HepG2 (cell line): ENCODE results near the gene RFX2. TPM values are rescaled to one million over a fixed set of nuclear protein-coding genes. Genes with fewer than 3 reads are reported as not detected.

Source experiments
- ATF4 ChIP-seq, 2 experiments: fragments of 450-650 bp in 1 of 2; sonication (generic) in 1 of 2; formaldehyde crosslinking; IDR thresholded peaks; 2 replicates each; pipeline versions ENCODE4 v1.5.0 to v1.8.0; 2020 to 2022; ENCODE audit warnings: mild to moderate bottlenecking in 1 of 2, missing genetic modification reagents in 1 of 2
- BRCA1 ChIP-seq: sonication (generic); formaldehyde crosslinking; IDR thresholded peaks from 2 replicates; pipeline ENCODE4 v1.4.0; 2020; ENCODE audit warnings: missing genetic modification reagents
- GLI4 ChIP-seq: sonication (generic); formaldehyde crosslinking; IDR thresholded peaks from 2 replicates; pipeline ENCODE4 v1.5.1; 2020; ENCODE audit warnings: missing genetic modification reagents, mild to moderate bottlenecking, moderate library complexity, borderline replicate concordance
- LRRFIP1 ChIP-seq: sonication (generic); formaldehyde crosslinking; conservative IDR thresholded peaks from 2 replicates; pipeline ENCODE4 v1.4.0; 2020; ENCODE audit warnings: missing genetic modification reagents
- NFATC3 ChIP-seq: sonication (generic); formaldehyde crosslinking; IDR thresholded peaks from 2 replicates; pipeline ENCODE4 v1.5.1; 2020; ENCODE audit warnings: mild to moderate bottlenecking, missing genetic modification reagents
- NFKBIZ ChIP-seq: IDR thresholded peaks from 2 replicates; pipeline ENCODE4 v1.6.1; 2018; ENCODE audit warnings: missing genetic modification reagents, missing compliant biosample characterization
- POLR2A ChIP-seq, 2 experiments: IDR thresholded peaks; 2 replicates each; pipeline ENCODE4 v1.6.1; 2011; ENCODE audit warnings: low read depth in 2 of 2, low read length in 2 of 2, mild to moderate bottlenecking in 1 of 2, moderate library complexity in 1 of 2; ENCODE audit not compliant: insufficient read depth in 1 of 2
- POLR2AphosphoS5 ChIP-seq: IDR thresholded peaks from 2 replicates; pipeline ENCODE4 v1.6.1; 2012; ENCODE audit warnings: low read depth, low read length
- RBM22 ChIP-seq: fragments of 200-400 bp; formaldehyde crosslinking; optimal IDR thresholded peaks from 2 replicates; pipeline ENCODE3; 2017; ENCODE audit warnings: mild to moderate bottlenecking, low read length, moderate library complexity
- U2AF2 ChIP-seq: fragments of 200-400 bp; formaldehyde crosslinking; IDR thresholded peaks from 2 replicates; pipeline ENCODE4 v1.6.1; 2017; ENCODE audit warnings: low read depth, mild to moderate bottlenecking, low read length
- ZBTB38 ChIP-seq: sonication (generic); formaldehyde crosslinking; IDR thresholded peaks from 2 replicates; pipeline ENCODE4 v1.5.1; 2020; ENCODE audit warnings: mild to moderate bottlenecking, missing genetic modification reagents
- ZNF160 ChIP-seq: sonication (generic); formaldehyde crosslinking; IDR thresholded peaks from 2 replicates; pipeline ENCODE4 v1.8.0; 2022; ENCODE audit warnings: mild to moderate bottlenecking, inconsistent platforms, missing genetic modification reagents
- ZNF749 ChIP-seq: sonication (generic); formaldehyde crosslinking; IDR thresholded peaks from 2 replicates; pipeline ENCODE4 v1.8.0; 2022; ENCODE audit warnings: mild to moderate bottlenecking, missing genetic modification reagents, moderate library complexity, borderline replicate concordance
- ZNF777 ChIP-seq: sonication (generic); formaldehyde crosslinking; IDR thresholded peaks from 2 replicates; pipeline ENCODE4 v1.4.0; 2020; ENCODE audit warnings: missing genetic modification reagents
- polyA plus RNA-seq, 8 experiments: library from polyadenylated mRNA; depleted of rRNA in 3 of 8; stranded (reverse) in 7 of 8; unstranded in 1 of 8; fragments of >200 nt; fragmentation: Illumina TruSeq in 4 of 8; extraction: Trizol in 4 of 8; gene quantifications; 2 replicates each; pipeline versions ENCODE4 v1.2.1 to v1.2.3, GENCODE V29; 2011 to 2016; ENCODE audit warnings: low read depth in 4 of 8, missing spikeins in 1 of 8, mixed read lengths in 1 of 8; ENCODE audit not compliant: insufficient read depth in 1 of 8
- total RNA-seq, 5 experiments: library from RNA; depleted of rRNA; stranded (reverse); fragments of >200 nt; fragmentation: Illumina TruSeq; extraction: Trizol; gene quantifications; 2 replicates each; pipeline ENCODE4 v1.2.3, GENCODE V29; 2016; ENCODE audit warnings: low read depth in 1 of 5
- TF ChIP-seq, protein P1 (sequence below): sonication (generic); formaldehyde crosslinking; IDR thresholded peaks from 2 replicates; pipeline ENCODE4 v1.5.1; 2020; ENCODE audit warnings: mild to moderate bottlenecking, missing genetic modification reagents, moderate library complexity
- TF ChIP-seq, protein P2 (sequence below): sonication (generic); formaldehyde crosslinking; IDR thresholded peaks from 2 replicates; pipeline ENCODE4 v1.8.1; 2023; ENCODE audit warnings: mild to moderate bottlenecking, missing genetic modification reagents, borderline replicate concordance
- TF ChIP-seq, protein P3 (sequence below): sonication (generic); formaldehyde crosslinking; IDR thresholded peaks from 2 replicates; pipeline ENCODE4 v1.5.0; 2020; ENCODE audit warnings: mild to moderate bottlenecking, missing genetic modification reagents, borderline replicate concordance
- TF ChIP-seq, protein P4 (sequence below): sonication (generic); formaldehyde crosslinking; IDR thresholded peaks from 2 replicates; pipeline ENCODE4 v1.5.1; 2020; ENCODE audit warnings: mild to moderate bottlenecking, missing genetic modification reagents, moderate library complexity

Gene RFX2
- total and polyA plus RNA-seq, 2 of the 13 experiments (the other 11 are each of a cell fraction or from before 2014, with no cell fraction given) = 2.8 to 3.3 TPM

- TF ChIP-seq, protein P1, sequence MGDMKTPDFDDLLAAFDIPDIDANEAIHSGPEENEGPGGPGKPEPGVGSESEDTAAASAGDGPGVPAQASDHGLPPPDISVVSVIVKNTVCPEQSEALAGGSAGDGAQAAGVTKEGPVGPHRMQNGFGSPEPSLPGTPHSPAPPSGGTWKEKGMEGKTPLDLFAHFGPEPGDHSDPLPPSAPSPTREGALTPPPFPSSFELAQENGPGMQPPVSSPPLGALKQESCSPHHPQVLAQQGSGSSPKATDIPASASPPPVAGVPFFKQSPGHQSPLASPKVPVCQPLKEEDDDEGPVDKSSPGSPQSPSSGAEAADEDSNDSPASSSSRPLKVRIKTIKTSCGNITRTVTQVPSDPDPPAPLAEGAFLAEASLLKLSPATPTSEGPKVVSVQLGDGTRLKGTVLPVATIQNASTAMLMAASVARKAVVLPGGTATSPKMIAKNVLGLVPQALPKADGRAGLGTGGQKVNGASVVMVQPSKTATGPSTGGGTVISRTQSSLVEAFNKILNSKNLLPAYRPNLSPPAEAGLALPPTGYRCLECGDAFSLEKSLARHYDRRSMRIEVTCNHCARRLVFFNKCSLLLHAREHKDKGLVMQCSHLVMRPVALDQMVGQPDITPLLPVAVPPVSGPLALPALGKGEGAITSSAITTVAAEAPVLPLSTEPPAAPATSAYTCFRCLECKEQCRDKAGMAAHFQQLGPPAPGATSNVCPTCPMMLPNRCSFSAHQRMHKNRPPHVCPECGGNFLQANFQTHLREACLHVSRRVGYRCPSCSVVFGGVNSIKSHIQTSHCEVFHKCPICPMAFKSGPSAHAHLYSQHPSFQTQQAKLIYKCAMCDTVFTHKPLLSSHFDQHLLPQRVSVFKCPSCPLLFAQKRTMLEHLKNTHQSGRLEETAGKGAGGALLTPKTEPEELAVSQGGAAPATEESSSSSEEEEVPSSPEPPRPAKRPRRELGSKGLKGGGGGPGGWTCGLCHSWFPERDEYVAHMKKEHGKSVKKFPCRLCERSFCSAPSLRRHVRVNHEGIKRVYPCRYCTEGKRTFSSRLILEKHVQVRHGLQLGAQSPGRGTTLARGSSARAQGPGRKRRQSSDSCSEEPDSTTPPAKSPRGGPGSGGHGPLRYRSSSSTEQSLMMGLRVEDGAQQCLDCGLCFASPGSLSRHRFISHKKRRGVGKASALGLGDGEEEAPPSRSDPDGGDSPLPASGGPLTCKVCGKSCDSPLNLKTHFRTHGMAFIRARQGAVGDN (CRISPR knock-in tag) = peak; percentile 48
- no peak for TF ChIP-seq GLI4
- TF ChIP-seq, protein P2, sequence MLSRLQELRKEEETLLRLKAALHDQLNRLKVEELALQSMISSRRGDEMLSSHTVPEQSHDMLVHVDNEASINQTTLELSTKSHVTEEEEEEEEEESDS = no peak
- TF ChIP-seq BRCA1 (CRISPR knock-in tag) = no peak
- TF ChIP-seq ZNF749 (CRISPR knock-in tag) = no peak
- TF ChIP-seq ZNF777 (CRISPR knock-in tag) = no peak
- TF ChIP-seq, protein P3, sequence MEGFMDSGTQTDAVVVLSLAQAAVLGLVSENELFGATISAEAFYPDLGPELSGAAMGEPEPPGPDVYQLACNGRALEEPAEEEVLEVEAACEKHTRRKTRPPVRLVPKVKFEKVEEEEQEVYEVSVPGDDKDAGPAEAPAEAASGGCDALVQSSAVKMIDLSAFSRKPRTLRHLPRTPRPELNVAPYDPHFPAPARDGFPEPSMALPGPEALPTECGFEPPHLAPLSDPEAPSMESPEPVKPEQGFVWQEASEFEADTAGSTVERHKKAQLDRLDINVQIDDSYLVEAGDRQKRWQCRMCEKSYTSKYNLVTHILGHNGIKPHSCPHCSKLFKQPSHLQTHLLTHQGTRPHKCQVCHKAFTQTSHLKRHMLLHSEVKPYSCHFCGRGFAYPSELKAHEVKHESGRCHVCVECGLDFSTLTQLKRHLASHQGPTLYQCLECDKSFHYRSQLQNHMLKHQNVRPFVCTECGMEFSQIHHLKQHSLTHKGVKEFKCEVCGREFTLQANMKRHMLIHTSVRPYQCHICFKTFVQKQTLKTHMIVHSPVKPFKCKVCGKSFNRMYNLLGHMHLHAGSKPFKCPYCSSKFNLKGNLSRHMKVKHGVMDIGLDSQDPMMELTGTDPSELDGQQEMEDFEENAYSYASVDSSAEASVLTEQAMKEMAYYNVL = no peak
- no peak for TF ChIP-seq ZNF160 (CRISPR knock-in tag)
- TF ChIP-seq ZBTB38 = peak; percentile 90; the same call in 1 of the 2 replicates
- TF ChIP-seq LRRFIP1 (CRISPR knock-in tag) = no peak
- TF ChIP-seq POLR2AphosphoS5 = no peak
- no peak for TF ChIP-seq U2AF2
- TF ChIP-seq NFATC3 (CRISPR knock-in tag) = no peak
- no peak for TF ChIP-seq ATF4 (CRISPR knock-in tag; IDR thresholded peaks at IDR 0.05)
- no peak for TF ChIP-seq NFKBIZ (CRISPR knock-in tag)
- peak; percentile 14 for TF ChIP-seq RBM22
- no peak for TF ChIP-seq POLR2A (IDR thresholded peaks at IDR 0.05; ENCODE audit: insufficient read depth in 1 of 2, low read depth in 2 of 2, low read length in 2 of 2)
- TF ChIP-seq, protein P4, sequence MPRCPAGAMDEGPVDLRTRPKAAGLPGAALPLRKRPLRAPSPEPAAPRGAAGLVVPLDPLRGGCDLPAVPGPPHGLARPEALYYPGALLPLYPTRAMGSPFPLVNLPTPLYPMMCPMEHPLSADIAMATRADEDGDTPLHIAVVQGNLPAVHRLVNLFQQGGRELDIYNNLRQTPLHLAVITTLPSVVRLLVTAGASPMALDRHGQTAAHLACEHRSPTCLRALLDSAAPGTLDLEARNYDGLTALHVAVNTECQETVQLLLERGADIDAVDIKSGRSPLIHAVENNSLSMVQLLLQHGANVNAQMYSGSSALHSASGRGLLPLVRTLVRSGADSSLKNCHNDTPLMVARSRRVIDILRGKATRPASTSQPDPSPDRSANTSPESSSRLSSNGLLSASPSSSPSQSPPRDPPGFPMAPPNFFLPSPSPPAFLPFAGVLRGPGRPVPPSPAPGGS (CRISPR knock-in tag) = no peak
Observed at GRCh38 chr19:5956728-5957127, 153.6 kb downstream of the RFX2 start (continued).
